ENCODE data around the gene RTL1.

RTL1 gene

GRCh38 chr14:100857923-100858837 lies 45.3 kb downstream of the RTL1 start:
- no peak for TF ChIP-seq CTCF (IDR thresholded peaks at IDR 0.05; ENCODE audit: borderline replicate concordance, insufficient read depth, low read depth, low read length)
- no peak overlapping the region for H3K4me3 ChIP-seq (ENCODE audit: low read depth, low read length)

- no peak overlapping the region for H3K4me3 ChIP-seq (ENCODE audit: low read depth, low read length)
- TF ChIP-seq CTCF (IDR thresholded peaks at IDR 0.05; ENCODE audit: borderline replicate concordance, insufficient read depth, low read depth, low read length): no peak
Observed at GRCh38 chr14:100857233-100857922, 46.1 kb downstream of the RTL1 start.

- no peak for TF ChIP-seq CTCF (IDR thresholded peaks at IDR 0.05; ENCODE audit: borderline replicate concordance, insufficient read depth, low read depth, low read length)
Observed at GRCh38 chr14:100856056-100856950, 47.2 kb downstream of the RTL1 start.

GRCh38 chr14:100855256-100855930 lies 48.1 kb downstream of the RTL1 start:
- no peak for TF ChIP-seq CTCF (IDR thresholded peaks at IDR 0.05; ENCODE audit: borderline replicate concordance, insufficient read depth, low read depth, low read length)
- no peak overlapping the region for H3K4me3 ChIP-seq (ENCODE audit: low read depth, low read length)

More at GRCh38 chr14:100856056-100856950, 47.2 kb downstream of the RTL1 start:
- H3K4me3 ChIP-seq (ENCODE audit: low read depth, low read length): no peak overlapping the region

- H3K4me3 ChIP-seq (ENCODE audit: low read depth, low read length): no peak overlapping the region
- TF ChIP-seq CTCF (IDR thresholded peaks at IDR 0.05; ENCODE audit: borderline replicate concordance, insufficient read depth, low read depth, low read length): no peak
Observed at GRCh38 chr14:100854435-100854834, 49.1 kb downstream of the RTL1 start.

GRCh38 chr14:100851946-100852620 lies 51.4 kb downstream of the RTL1 start:
- no peak for TF ChIP-seq CTCF (IDR thresholded peaks at IDR 0.05; ENCODE audit: borderline replicate concordance, insufficient read depth, low read depth, low read length)

More at GRCh38 chr14:100851946-100852620, 51.4 kb downstream of the RTL1 start:
- no peak overlapping the region for H3K4me3 ChIP-seq (ENCODE audit: low read depth, low read length)

All from GM12875 (cell line).